HG02852 (cell line): ENCODE data around the gene YOD1.

ENCODE experiments used
- ATAC-seq: cut with Tn5 transposase; IDR thresholded peaks from one replicate; pipeline ENCODE4 v1.9.1; 2021; ENCODE audit warnings: mild to moderate bottlenecking, moderate library complexity; ENCODE audit not compliant: unreplicated experiment

Gene YOD1

DNA sequence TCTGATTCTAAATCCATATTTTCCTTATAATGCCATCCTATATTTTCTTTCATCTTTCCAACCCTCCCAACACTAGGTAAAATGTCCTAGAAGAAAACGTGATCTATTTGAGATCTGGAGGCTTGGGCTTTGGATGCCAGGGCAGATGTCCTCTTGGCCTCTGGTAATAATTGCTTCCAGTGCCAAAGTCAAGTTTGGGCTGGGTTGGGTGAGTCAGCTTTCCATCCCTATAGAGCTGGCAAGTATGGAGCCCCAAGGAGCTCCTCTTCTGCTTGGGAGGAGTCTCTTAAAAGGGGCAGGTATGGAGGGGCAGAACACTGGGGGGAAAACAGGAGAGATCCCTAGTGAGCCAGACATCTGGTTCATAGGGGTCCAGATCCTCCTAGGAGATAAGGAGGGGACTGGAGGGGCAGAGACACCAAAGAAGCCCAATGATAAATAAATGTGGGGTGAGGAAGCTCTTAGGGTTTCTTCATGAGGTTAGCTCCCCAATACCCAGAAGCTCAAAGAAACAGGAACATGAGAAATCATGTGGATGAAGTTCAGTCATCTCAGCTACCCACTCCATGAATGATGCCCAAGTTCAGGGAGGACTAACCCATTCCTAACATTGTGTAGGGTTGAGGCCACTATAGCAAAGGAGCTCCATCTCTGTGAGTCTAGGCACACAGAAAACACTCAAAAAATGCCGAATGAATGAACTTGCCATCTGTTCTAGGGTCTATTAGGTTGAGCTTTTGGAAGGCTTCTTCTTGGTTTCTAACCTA lies 21.9 kb downstream of the YOD1 start:
- ATAC-seq: no peak

GRCh38 chr1:207027921-207028320 lies 23.1 kb downstream of the YOD1 start:
- ATAC-seq: no peak

GRCh38 chr1:207027206-207027777 lies 23.7 kb downstream of the YOD1 start:
- no peak for ATAC-seq

- no peak for ATAC-seq
These were observed 24.9 kb downstream of the YOD1 start for GRCh38 chr1:207026104-207026534.

DNA sequence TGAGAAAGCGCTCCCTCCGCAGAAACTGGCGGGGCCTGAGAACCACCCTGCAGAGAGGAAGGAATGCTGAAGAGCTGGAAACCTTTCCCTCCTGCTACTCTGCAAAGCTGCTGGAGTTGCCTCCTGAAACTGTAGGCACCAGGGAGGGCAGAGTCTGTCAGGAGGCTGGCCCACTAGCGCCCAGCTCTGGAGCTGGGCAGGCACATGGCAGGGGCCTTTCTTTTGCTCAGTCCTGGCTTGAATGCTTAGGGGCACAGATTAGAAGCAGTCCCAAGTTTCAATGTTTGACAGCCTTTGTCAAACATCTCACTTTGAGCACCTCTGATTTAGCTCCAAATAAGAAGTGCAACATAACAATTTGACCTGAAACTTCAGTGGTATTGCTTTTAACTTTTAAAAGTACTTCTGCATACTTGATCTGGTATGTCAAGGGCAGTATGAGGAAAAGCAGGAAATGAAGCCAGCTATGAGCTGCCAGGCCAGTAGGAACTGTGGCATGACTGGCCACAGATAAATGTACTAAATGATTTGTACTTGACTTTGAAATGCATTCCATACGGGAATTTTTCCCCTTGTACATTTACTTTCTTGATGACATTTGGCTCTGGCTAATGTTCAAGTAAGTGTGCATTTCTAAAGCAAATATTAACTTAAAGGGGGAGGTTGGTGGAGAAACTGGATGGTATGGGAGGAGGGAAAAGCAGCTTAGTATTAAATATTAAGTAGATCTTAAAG lies 25.7 kb downstream of the YOD1 start:
- no peak for ATAC-seq

- ATAC-seq: no peak
These were observed 26.5 kb downstream of the YOD1 start for GRCh38 chr1:207024202-207025145.

DNA sequence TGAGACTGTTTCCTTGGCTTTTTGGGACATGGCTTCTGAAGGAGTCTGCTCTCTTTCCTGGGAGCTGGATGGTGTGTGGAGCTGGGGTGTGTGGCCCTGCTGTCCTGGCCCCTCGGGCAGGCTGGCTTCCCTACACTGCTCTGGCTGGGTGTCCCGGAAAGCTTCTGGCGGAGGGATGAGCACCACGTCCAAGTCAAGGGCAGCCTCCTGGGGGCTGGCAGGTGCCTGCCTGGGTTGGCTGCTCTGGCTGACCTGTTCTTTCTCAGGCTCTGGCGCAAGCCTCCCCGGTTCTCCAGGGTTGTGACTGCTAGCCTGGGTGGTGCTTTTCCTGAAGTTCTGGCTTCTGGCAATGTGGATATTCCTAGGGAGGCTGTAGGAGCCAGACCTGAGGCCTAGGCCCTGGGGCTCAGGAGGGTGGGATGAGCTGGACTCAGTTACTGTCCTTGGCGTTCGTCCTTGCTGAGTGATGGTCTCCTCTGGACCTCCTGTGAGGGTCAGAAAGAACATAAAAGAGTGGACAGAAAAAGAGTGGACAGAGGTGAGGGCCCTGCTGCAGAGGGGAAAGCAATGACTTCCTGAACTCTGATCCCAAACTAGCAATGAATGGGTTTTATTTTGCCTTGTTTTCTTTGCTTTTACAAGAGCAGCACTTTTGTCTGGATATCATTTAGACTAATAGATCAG lies 27.9 kb downstream of the YOD1 start:
- no peak for ATAC-seq

DNA sequence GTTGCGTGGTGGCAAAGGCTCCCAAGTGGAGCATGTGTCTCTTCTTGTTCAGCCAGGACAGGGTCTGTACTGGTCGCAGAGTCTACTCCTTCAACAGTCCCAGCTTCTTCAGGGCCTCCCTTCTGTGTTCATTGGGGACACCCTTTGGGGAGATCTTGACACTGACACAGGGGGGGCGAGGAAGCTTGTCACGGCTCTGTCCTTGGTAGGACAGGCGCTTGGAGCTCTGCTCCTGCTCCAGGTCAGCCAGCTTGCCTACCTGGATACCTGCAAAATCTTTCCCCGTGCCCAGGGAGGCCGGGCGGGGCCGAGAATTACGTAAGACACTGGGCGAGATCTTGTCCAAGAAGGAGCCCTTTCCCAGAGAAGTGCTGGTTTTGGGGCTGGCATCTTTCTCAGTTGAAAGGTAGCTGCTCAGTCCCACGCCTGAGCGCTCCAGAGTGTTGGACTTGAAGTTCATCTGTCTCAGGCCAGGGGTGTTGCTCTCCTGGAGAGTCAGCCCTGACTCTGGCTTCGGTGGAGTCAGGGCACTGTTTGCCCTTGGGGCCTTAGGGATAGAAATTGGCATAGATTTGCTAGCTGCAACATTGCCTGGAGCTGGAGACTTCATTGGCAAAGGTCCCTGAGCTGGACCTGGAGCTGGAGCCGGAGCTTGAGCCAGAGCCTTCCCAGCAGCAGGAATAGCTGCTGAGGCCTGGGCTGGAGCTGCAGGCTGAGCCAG lies 29.0 kb downstream of the YOD1 start:
- no peak for ATAC-seq

- ATAC-seq: no peak
These were observed 29.7 kb downstream of the YOD1 start for GRCh38 chr1:207021139-207021861.

GRCh38 chr1:207020709-207021107 lies 30.3 kb downstream of the YOD1 start:
- no peak for ATAC-seq

DNA sequence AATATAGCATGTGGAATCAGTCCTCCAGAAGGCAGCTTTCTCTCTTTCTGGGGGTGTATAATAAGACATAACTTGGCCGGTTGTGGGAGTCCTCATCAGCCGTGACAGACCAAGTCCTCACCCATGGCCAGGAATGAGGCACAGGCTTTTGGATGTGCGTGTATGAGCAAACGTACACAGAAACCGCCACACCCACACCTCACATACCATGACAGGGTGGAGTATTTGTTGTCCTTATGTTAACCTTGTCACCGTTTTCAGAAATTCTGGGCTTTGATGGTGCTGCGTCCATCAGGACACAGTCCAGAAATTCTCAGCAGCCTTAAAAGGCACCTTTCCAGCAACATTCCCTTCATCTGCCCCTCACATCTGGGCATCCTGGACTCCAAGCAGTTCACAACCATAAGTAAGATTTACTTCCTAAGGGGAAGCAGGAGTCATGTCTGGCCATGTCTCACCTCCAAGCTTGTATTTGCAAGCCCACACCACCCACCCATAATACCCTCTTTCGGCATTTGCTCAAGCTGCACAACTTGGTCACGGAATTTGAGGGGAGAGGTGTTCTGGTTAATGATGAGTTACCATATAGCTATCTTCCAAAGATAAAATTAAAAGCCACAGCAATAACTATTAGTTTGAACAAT lies 30.8 kb downstream of the YOD1 start:
- no peak for ATAC-seq

- no peak for ATAC-seq
These were observed 31.3 kb downstream of the YOD1 start for GRCh38 chr1:207019661-207020060.

- ATAC-seq: no peak
These were observed 31.8 kb downstream of the YOD1 start for GRCh38 chr1:207019161-207019560.

- ATAC-seq: no peak
These were observed 32.3 kb downstream of the YOD1 start for GRCh38 chr1:207018707-207019106.

GRCh38 chr1:207017615-207018559 lies 33.1 kb downstream of the YOD1 start:
- ATAC-seq: no peak

- ATAC-seq: no peak
These were observed 35.2 kb downstream of the YOD1 start for GRCh38 chr1:207015791-207016190.

GRCh38 chr1:207014728-207015127 lies 36.3 kb downstream of the YOD1 start:
- no peak for ATAC-seq
